EH (cell line): ENCODE measurements around the gene GLRX.
"Not testable (repeated sequence)": the region's sequence is repeated elsewhere in the genome, so short reads cannot be mapped to it uniquely, and the experiment has no call there.

Experiments used
- DNase-seq: peaks from one replicate; pipeline ENCODE4 v3.0.0-alpha.2; 2015; ENCODE audit warnings: low read depth

Gene GLRX

GRCh38 chr5:95822542-95823181 lies at the start of gene GLRX:
TSS of gene GLRX (minus strand) at chr5:95822726. CDS start at chr5:95822662, 64 bp downstream.
- peak; percentile 93 for DNase-seq

GRCh38 chr5:95871146-95871806 lies 48.8 kb upstream of the GLRX start:
- no peak for DNase-seq

GRCh38 chr5:95870105-95870672 lies 47.7 kb upstream of the GLRX start:
- peak; percentile 54 for DNase-seq

GRCh38 chr5:95869173-95869855 lies 46.8 kb upstream of the GLRX start:
- not testable (repeated sequence) for DNase-seq

GRCh38 chr5:95868136-95868535 lies 45.6 kb upstream of the GLRX start:
- no peak for DNase-seq

- peak; percentile 50 for DNase-seq
Observed at GRCh38 chr5:95866435-95867040, 44.0 kb upstream of the GLRX start.

GRCh38 chr5:95864944-95865504 lies 42.5 kb upstream of the GLRX start:
- DNase-seq: peak; percentile 68

GRCh38 chr5:95864456-95864855 lies 41.9 kb upstream of the GLRX start:
- no peak for DNase-seq

- peak; percentile 61 for DNase-seq
Observed at GRCh38 chr5:95863383-95863757, 40.8 kb upstream of the GLRX start.

GRCh38 chr5:95862671-95863382 lies 40.3 kb upstream of the GLRX start:
- peak; percentile 71 for DNase-seq

- peak; percentile 70 for DNase-seq
Observed at GRCh38 chr5:95861864-95862561, 39.5 kb upstream of the GLRX start.

GRCh38 chr5:95861221-95861863 lies 38.8 kb upstream of the GLRX start:
- DNase-seq: peak; percentile 100

GRCh38 chr5:95859661-95860060 lies 37.1 kb upstream of the GLRX start:
- no peak for DNase-seq

- peak; percentile 99 for DNase-seq
Observed at GRCh38 chr5:95858661-95859595, 36.4 kb upstream of the GLRX start.

- DNase-seq: peak; percentile 84
Observed at GRCh38 chr5:95858023-95858461, 35.5 kb upstream of the GLRX start.

GRCh38 chr5:95857185-95857945 lies 34.8 kb upstream of the GLRX start:
- DNase-seq: peak; percentile 93

GRCh38 chr5:95856501-95856981 lies 34.0 kb upstream of the GLRX start:
- DNase-seq: no peak

GRCh38 chr5:95853490-95853889 lies 31.0 kb upstream of the GLRX start:
- no peak for DNase-seq
